IMR-90 (cell line): Measurements from ENCODE around the gene KIF1A. TPM values are rescaled to one million over a fixed set of nuclear protein-coding genes. Genes with fewer than 3 reads are reported as not detected.

Source experiments
- ATAC-seq: fragments of 200-7000 bp; cut with Tn5 transposase; 2 replicates; pipeline ENCODE4 v1.9.1; 2020; ENCODE audit warnings: low read depth, mild to moderate bottlenecking, moderate library complexity
- BruUV-seq: library from RNA; stranded (reverse); fragments of 400-500 nt; replicated peaks from 2 replicates; lab custom pipeline; 2021; lab: Mats Ljungman, UMichigan
- CTCF ChIA-PET: fragments of 300-600 bp; formaldehyde crosslinking; extraction: SDS; loops from one replicate; lab custom pipeline; 2021; ENCODE audit warnings: antibody characterized with exemption; lab: Yijun Ruan, JAX
- POLR2A ChIA-PET: fragments of 300-600 bp; sonication (Branson Sonifier 250); formaldehyde crosslinking; loops from one replicate; lab custom pipeline; 2022; ENCODE audit warnings: antibody characterized with exemption; ENCODE audit not compliant: unreplicated experiment; lab: Charles Lee
- DNase-seq: peaks from one replicate; pipeline ENCODE4 v3.0.0; 2013
- H2AFZ ChIP-seq: replicated peaks from 2 replicates; pipeline ENCODE3; 2013; ENCODE audit warnings: low read length, mild to moderate bottlenecking; ENCODE audit not compliant: poor library complexity
- H2AK5ac ChIP-seq: 2 replicates; pipeline ENCODE4 v1.6.1; 2013; ENCODE audit warnings: low read depth, low read length, inconsistent platforms
- H2AK9ac ChIP-seq: replicated peaks from 2 replicates; pipeline ENCODE3; 2013; ENCODE audit warnings: mild to moderate bottlenecking, low read depth, low read length, moderate library complexity; ENCODE audit not compliant: poor library complexity
- H2BK120ac ChIP-seq: 2 replicates; pipeline ENCODE4 v1.6.1; 2013; ENCODE audit warnings: low read depth, low read length, inconsistent platforms
- H2BK15ac ChIP-seq: 3 replicates; pipeline ENCODE4 v1.6.1; 2013; ENCODE audit warnings: low read depth, low read length, inconsistent platforms
- H2BK20ac ChIP-seq: 2 replicates; pipeline ENCODE4 v1.6.1; 2013; ENCODE audit warnings: low read depth, mild to moderate bottlenecking, inconsistent platforms, low read length, moderate library complexity
- H2BK5ac ChIP-seq: 2 replicates; pipeline ENCODE4 v1.6.1; 2013; ENCODE audit warnings: mild to moderate bottlenecking, low read depth, low read length, inconsistent platforms; ENCODE audit not compliant: poor library complexity, severe bottlenecking
- H3K14ac ChIP-seq: replicated peaks from 2 replicates; pipeline ENCODE4 v1.6.1; 2013; ENCODE audit warnings: low read depth, low read length, inconsistent platforms
- H3K18ac ChIP-seq: 2 replicates; pipeline ENCODE4 v1.6.1; 2013; ENCODE audit warnings: low read depth, low read length, control low read depth
- H3K23ac ChIP-seq: 2 replicates; pipeline ENCODE4 v1.6.1; 2013; ENCODE audit warnings: low read depth, low read length, inconsistent platforms
- H3K27ac ChIP-seq: 2 replicates; pipeline ENCODE4 v1.5.1; 2013; ENCODE audit warnings: mild to moderate bottlenecking, control low read depth, low read length; ENCODE audit not compliant: insufficient read depth
- H3K27me3 ChIP-seq: 2 replicates; pipeline ENCODE4 v1.6.1; 2013; ENCODE audit warnings: low read length; ENCODE audit not compliant: control insufficient read depth, insufficient read depth
- H3K36me3 ChIP-seq: 2 replicates; pipeline ENCODE4 v1.6.1; 2013; ENCODE audit warnings: low read length, mixed read lengths; ENCODE audit not compliant: control insufficient read depth, insufficient read depth
- H3K4ac ChIP-seq: 2 replicates; pipeline ENCODE4 v1.6.1; 2013; ENCODE audit warnings: low read depth, low read length, inconsistent platforms
- H3K4me1 ChIP-seq: 2 replicates; pipeline ENCODE4 v1.6.1; 2013; ENCODE audit warnings: low read length, mixed read lengths; ENCODE audit not compliant: control insufficient read depth, insufficient read depth
- H3K4me2 ChIP-seq: 2 replicates; pipeline ENCODE4 v1.6.1; 2013; ENCODE audit warnings: low read depth, mild to moderate bottlenecking, control low read depth, low read length, moderate library complexity
- H3K4me3 ChIP-seq: 2 replicates; pipeline ENCODE4 v1.5.1; 2013; ENCODE audit warnings: low read depth, mild to moderate bottlenecking, control low read depth, low read length, moderate library complexity; ENCODE audit not compliant: insufficient read depth
- H3K56ac ChIP-seq: 2 replicates; pipeline ENCODE4 v1.6.1; 2013; ENCODE audit warnings: low read length, inconsistent platforms; ENCODE audit not compliant: insufficient read depth; ENCODE audit errors: extremely low read depth
- H3K79me1 ChIP-seq, 2 experiments: 2 replicates each; pipeline ENCODE4 v1.6.1; 2013; ENCODE audit warnings: low read length in 2 of 2, inconsistent platforms in 1 of 2, low read depth in 1 of 2
- H3K9ac ChIP-seq: 2 replicates; pipeline ENCODE4 v1.6.1; 2013; ENCODE audit warnings: low read depth, low read length, control low read depth
- H3K9me1 ChIP-seq: 2 replicates; pipeline ENCODE4 v1.6.1; 2013; ENCODE audit warnings: low read length, inconsistent platforms; ENCODE audit not compliant: insufficient read depth
- H3K9me3 ChIP-seq: 2 replicates; pipeline ENCODE4 v1.6.1; 2013; ENCODE audit warnings: low read length; ENCODE audit not compliant: control insufficient read depth, insufficient read depth
- H4K20me1 ChIP-seq: 2 replicates; pipeline ENCODE4 v1.6.1; 2013; ENCODE audit warnings: low read length, inconsistent platforms; ENCODE audit not compliant: insufficient read depth
- H4K5ac ChIP-seq: 2 replicates; pipeline ENCODE4 v1.6.1; 2013; ENCODE audit warnings: mild to moderate bottlenecking, low read depth, low read length, control low read depth
- H4K8ac ChIP-seq, 2 experiments: 2 replicates each; pipeline ENCODE4 v1.6.1; 2013; ENCODE audit warnings: low read depth in 2 of 2, low read length in 2 of 2, control low read depth in 1 of 2, inconsistent platforms in 1 of 2
- H4K91ac ChIP-seq: 2 replicates; pipeline ENCODE4 v1.6.1; 2013; ENCODE audit warnings: low read depth, low read length, inconsistent platforms; ENCODE audit not compliant: insufficient read depth
- BHLHE40 ChIP-seq: fragments of 150-350 bp; IDR thresholded peaks from 2 replicates; pipeline ENCODE4 v1.6.1; 2016; ENCODE audit warnings: mild to moderate bottlenecking, low read depth, low read length
- CHD1 ChIP-seq: IDR thresholded peaks from 2 replicates; pipeline ENCODE4 v1.6.1; 2012; ENCODE audit warnings: low read depth, low read length, improper control_type of control experiment
- CTCF ChIP-seq: conservative IDR thresholded peaks from 2 replicates; pipeline ENCODE4 v1.5.1; 2012; ENCODE audit warnings: mild to moderate bottlenecking, low read depth, low read length, improper control_type of control experiment
- FOS ChIP-seq: fragments of 150-350 bp; IDR thresholded peaks from 2 replicates; pipeline ENCODE4 v1.6.1; 2016; ENCODE audit warnings: low read depth, low read length
- MAFK ChIP-seq: IDR thresholded peaks from 2 replicates; pipeline ENCODE4 v1.6.1; 2012; ENCODE audit warnings: low read depth, low read length, improper control_type of control experiment
- MAZ ChIP-seq: IDR thresholded peaks from 2 replicates; pipeline ENCODE4 v1.6.1; 2012; ENCODE audit warnings: low read depth, mild to moderate bottlenecking, low read length, improper control_type of control experiment, moderate library complexity, borderline replicate concordance
- NFE2L2 ChIP-seq: fragments of 150-350 bp; IDR thresholded peaks from 2 replicates; pipeline ENCODE4 v1.6.1; 2016; ENCODE audit warnings: low read depth, mild to moderate bottlenecking, low read length
- POLR2A ChIP-seq: IDR thresholded peaks from 2 replicates; pipeline ENCODE4 v1.6.1; 2012; ENCODE audit warnings: mild to moderate bottlenecking, low read depth, low read length
- RAD21 ChIP-seq: IDR thresholded peaks from 2 replicates; pipeline ENCODE4 v1.6.1; 2012; ENCODE audit warnings: low read length, improper control_type of control experiment
- SMC3 ChIP-seq: fragments of 150-350 bp; IDR thresholded peaks from 2 replicates; pipeline ENCODE4 v1.6.1; 2016; ENCODE audit warnings: low read depth, mild to moderate bottlenecking, antibody characterized with exemption, low read length, moderate library complexity
- USF2 ChIP-seq: fragments of 150-350 bp; IDR thresholded peaks from 2 replicates; pipeline ENCODE4 v1.6.1; 2017; ENCODE audit warnings: mild to moderate bottlenecking, antibody characterized with exemption, low read length, low read depth
- WGBS, 2 experiments: methylation state at CpG; one replicate each; pipeline versions ENCODE4 v1.1.5 to v1.1.7; 2013; ENCODE audit warnings: missing lambda C conversion rate in 2 of 2; ENCODE audit not compliant: insufficient read length in 1 of 2; ENCODE audit errors: extremely low coverage in 2 of 2; 5-methylcytosine and 5-hydroxymethylcytosine counted together
- dilution Hi-C: fragments of 300-500 bp; cut with HindIII; formaldehyde crosslinking; loops from one replicate; pipeline ENCODE4 v1.14.3; 2018; ENCODE audit warnings: low sequenced_read_pairs; ENCODE audit not compliant: unreplicated experiment
- in situ Hi-C: fragments of 300-500 bp; cut with MboI; formaldehyde crosslinking; loops from 3 replicates; pipeline ENCODE4 v1.14.3; 2019; ENCODE audit warnings: low sequenced_read_pairs, inconsistent platforms, mixed read lengths
- intact Hi-C: fragments of 100-400 bp; cut with micrococcal nuclease; formaldehyde crosslinking; loops from 2 replicates; pipeline ENCODE4 v1.10.0; 2022
- polyA plus RNA-seq, 3 experiments: library from polyadenylated mRNA; depleted of rRNA; stranded (reverse); fragments of >200 nt; gene quantifications; 2 replicates each; pipeline ENCODE4 v1.2.3, GENCODE V29; 2012; ENCODE audit warnings: low replicate concordance in 1 of 3
- total RNA-seq: library from RNA; depleted of rRNA; stranded (reverse); fragments of >200 nt; gene quantifications from 2 replicates; pipeline ENCODE4 v1.2.3, GENCODE V29; 2012
- TF ChIP-seq, protein P1 (sequence below): fragments of 150-350 bp; IDR thresholded peaks from 2 replicates; pipeline ENCODE4 v1.6.1; 2016; ENCODE audit warnings: low read depth, mild to moderate bottlenecking, low read length, moderate library complexity, borderline replicate concordance

Gene KIF1A
- total and polyA plus RNA-seq, 2 of the 4 experiments (the other 2 are of a cell fraction) = under 0.01 TPM; not detected in 1

DNA sequence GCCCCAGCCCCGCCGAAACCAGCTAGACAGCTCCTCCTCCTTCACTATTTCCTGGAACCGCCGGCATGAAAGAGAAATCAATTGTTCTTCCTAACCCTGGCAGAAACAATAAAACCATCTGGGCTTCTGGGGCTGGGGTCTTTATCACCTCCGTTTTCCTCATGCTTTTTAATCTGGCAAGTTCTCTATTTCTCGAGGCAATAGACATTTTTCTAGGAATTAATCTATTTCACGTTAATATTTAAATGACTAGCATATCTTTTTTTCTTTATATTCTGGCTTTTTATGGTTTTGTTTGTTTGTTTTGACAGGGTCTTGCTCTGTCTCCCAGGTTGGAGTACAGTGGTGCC lies 1.4 kb upstream of the KIF1A start:
- H3K27ac ChIP-seq = no peak overlapping the region
- no peak for DNase-seq
- no peaks in the 10 kb centered on the region for H3K4me1 ChIP-seq
- dilution Hi-C loops (no loop called here), intact Hi-C loops (no loop called here), in situ Hi-C loops (no loop called here)
- no peak overlapping the region for H3K14ac ChIP-seq
- no TSS peak for BruUV-seq
- H3K4me3 ChIP-seq = no peak overlapping the region
- no peak overlapping the region for H3K4me2 ChIP-seq
- no peak overlapping the region for H3K9ac ChIP-seq
- H2AK5ac ChIP-seq = no peak overlapping the region
- no peaks in the 10 kb centered on the region for H4K20me1 ChIP-seq
- H2AFZ ChIP-seq = no peak overlapping the region
- ChIA-PET POLR2A (no interaction called here), CTCF (no interaction called here)
- H2BK5ac ChIP-seq = no peak overlapping the region
- no peak overlapping the region for H4K8ac ChIP-seq
- H4K5ac ChIP-seq = no peak overlapping the region
- H4K91ac ChIP-seq = no peak overlapping the region
- H3K9me3 ChIP-seq = peaks cover 11% of the 10 kb centered on the region
- H3K9me1 ChIP-seq = no peaks in the 10 kb centered on the region
- ATAC-seq = no peak
- no peak overlapping the region for H2BK15ac ChIP-seq
- no peaks in the 10 kb centered on the region for H3K36me3 ChIP-seq
- TF ChIP-seq, protein P1, sequence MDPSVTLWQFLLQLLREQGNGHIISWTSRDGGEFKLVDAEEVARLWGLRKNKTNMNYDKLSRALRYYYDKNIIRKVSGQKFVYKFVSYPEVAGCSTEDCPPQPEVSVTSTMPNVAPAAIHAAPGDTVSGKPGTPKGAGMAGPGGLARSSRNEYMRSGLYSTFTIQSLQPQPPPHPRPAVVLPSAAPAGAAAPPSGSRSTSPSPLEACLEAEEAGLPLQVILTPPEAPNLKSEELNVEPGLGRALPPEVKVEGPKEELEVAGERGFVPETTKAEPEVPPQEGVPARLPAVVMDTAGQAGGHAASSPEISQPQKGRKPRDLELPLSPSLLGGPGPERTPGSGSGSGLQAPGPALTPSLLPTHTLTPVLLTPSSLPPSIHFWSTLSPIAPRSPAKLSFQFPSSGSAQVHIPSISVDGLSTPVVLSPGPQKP = no peak
- TF ChIP-seq NFE2L2 = no peak
- TF ChIP-seq BHLHE40 = no peak
- TF ChIP-seq MAFK = no peak
- no peak for TF ChIP-seq POLR2A
- TF ChIP-seq FOS = no peak
- TF ChIP-seq MAZ = no peak
- TF ChIP-seq CTCF = no peak
- TF ChIP-seq SMC3 = no peak
- TF ChIP-seq USF2 = no peak
- no peak for TF ChIP-seq RAD21
- no peak for TF ChIP-seq CHD1
- no peak overlapping the region for H3K56ac ChIP-seq
- no peaks in the 10 kb centered on the region for H3K79me1 ChIP-seq
- no peak overlapping the region for H3K4ac ChIP-seq
- no peak overlapping the region for H3K18ac ChIP-seq
- WGBS, 2 experiments = no CpG with 5 or more reads among the region's 7 CpGs
- H3K27me3 ChIP-seq = peaks cover 74% of the 10 kb centered on the region
- no peak overlapping the region for H2AK9ac ChIP-seq
- H3K23ac ChIP-seq = no peak overlapping the region
- H2BK120ac ChIP-seq = no peak overlapping the region
- H2BK20ac ChIP-seq = no peak overlapping the region
